Measurements from ENCODE around the gene LARP7.

DNA sequence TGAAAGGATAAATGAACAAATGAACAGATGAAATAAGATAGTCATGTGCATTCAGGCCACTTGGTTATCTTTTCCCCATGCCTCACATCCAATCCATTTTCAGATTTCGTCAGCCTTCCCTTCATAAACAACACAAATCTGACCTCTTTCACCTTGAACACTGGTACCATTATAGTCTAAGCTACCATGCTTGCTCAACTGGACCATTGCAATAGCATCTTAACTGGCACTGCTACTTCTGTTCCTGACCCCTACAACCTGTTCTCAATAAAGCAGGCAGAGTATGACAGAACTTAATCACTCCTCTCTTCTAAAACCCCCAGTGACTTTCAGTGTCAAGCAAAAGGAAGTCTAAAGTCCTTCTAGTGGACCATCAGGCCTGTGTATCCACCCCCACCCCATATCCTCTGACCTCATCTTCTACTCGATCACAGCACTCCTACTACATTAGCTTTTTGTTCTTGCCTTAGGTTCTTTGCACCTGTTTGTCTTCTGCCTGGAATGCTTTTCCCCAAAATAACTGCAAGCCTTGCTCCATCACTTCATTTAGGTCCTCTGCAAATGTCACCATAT lies 40.7 kb downstream of the LARP7 start:
- TF ChIP-seq CTCF (conservative IDR thresholded peaks at IDR 0.05; ENCODE audit: low read length) (no peak), EZH2phosphoT487 (IDR thresholded peaks at IDR 0.05; ENCODE audit: borderline replicate concordance) (no peak)

All from Loucy (cell line).